CD4-positive, alpha-beta T cell treated with Interleukin-21 for 1 hour (primary cell): ENCODE results near the gene PINK1.
A peak's percentile ranks its signal among the peaks of the same experiment; 100 is the strongest.
"Not testable (repeated sequence)": the region's sequence is repeated elsewhere in the genome, so short reads cannot be mapped to it uniquely, and the experiment has no call there.

Experiments used
- DNase-seq: peaks from one replicate; pipeline ENCODE4 v3.0.0-alpha.2; 2020

PINK1 gene

DNA sequence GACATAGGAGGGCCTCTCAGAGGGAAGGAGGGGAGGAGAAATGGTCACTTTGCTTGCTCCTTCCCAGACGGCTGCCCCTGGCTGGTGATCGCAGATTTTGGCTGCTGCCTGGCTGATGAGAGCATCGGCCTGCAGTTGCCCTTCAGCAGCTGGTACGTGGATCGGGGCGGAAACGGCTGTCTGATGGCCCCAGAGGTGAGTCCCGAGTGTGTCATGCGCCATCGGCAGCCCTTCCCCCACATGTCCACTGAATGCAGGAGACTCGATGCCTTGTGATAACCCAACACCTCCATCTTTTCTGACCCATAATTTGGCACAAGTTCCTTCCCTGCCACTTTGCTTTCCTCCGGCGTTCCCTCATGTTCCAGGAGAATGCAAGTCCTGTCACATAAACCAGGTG is 15.2 kb downstream of the PINK1 start:
- DNase-seq: no peak

- no peak for DNase-seq
Observed at GRCh38 chr1:20648946-20649345, 15.7 kb downstream of the PINK1 start.

- no peak for DNase-seq
Observed at GRCh38 chr1:20652300-20652699, 19.0 kb downstream of the PINK1 start.

GRCh38 chr1:20654104-20654690 is 20.9 kb downstream of the PINK1 start:
- no peak for DNase-seq

DNA sequence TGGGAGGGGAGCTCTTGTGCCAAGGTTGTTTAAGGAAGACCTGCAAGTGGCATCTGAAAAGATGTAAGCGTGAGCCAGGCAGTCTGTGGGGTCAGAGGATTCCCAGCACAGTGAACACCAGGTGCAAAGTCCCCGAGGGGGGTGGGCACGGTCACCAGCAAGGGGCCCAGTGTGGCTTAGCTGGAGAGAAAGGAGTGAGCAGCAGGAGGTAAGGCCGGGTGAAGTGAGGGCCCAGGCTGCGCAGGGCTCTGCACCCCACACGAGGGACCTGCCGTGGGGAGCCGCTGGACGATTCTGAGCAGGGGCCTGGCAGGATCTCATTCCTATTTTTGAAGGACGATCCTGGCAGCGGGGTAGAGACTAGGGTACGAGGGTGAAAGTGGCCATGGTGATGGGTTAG is 23.8 kb downstream of the PINK1 start:
- DNase-seq: no peak

- DNase-seq: no peak
Observed at GRCh38 chr1:20658166-20658915, 25.1 kb downstream of the PINK1 start.

DNA sequence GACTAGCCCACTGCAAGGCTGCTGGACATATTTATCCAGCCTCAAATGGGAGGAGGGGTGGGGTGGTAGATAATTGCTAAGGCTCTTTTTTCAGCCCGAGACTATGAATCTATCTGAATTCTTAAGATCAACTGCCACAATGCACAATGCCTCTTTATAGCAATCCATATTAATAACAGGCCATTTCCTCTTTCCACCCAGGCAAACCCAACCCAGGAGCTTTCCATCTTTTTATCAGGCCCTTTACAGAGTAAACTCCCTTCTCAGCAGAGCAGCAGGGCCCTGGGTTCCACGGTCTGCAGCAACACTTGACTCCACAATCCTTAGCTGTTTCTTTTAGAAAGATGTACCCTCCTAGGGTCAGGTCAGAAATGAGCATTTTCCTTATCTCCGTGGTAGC is 27.1 kb downstream of the PINK1 start:
- no peak for DNase-seq

GRCh38 chr1:20660847-20661206 is 27.6 kb downstream of the PINK1 start:
- peak; percentile 27 for DNase-seq

GRCh38 chr1:20661207-20662109 is 28.2 kb downstream of the PINK1 start, which contains the start of gene DDOST:
DDOST (minus strand) TSS chr1:20661369; CDS start chr1:20661350, 19 bp downstream.
- DNase-seq: peak; percentile 96

DNA sequence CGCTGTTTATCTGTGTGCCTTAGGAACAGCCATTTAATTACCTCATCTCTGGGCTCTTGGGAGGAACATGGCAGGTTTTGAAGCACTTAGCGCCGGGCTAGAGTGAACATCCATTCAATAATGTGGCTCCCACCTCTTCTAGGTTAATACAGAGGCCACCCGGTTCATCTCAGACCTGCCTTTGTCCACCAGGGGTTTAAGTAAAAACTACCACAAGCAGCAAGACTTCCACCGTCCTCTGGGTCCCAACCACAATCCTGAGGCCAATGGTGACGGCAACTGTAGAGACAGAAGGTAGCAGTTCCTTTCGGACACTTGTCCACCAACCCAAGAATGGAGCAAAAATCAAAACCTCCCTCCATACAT is 28.8 kb downstream of the PINK1 start:
- DNase-seq: no peak

- no peak for DNase-seq
Observed at GRCh38 chr1:20663365-20663764, 30.1 kb downstream of the PINK1 start.

DNA sequence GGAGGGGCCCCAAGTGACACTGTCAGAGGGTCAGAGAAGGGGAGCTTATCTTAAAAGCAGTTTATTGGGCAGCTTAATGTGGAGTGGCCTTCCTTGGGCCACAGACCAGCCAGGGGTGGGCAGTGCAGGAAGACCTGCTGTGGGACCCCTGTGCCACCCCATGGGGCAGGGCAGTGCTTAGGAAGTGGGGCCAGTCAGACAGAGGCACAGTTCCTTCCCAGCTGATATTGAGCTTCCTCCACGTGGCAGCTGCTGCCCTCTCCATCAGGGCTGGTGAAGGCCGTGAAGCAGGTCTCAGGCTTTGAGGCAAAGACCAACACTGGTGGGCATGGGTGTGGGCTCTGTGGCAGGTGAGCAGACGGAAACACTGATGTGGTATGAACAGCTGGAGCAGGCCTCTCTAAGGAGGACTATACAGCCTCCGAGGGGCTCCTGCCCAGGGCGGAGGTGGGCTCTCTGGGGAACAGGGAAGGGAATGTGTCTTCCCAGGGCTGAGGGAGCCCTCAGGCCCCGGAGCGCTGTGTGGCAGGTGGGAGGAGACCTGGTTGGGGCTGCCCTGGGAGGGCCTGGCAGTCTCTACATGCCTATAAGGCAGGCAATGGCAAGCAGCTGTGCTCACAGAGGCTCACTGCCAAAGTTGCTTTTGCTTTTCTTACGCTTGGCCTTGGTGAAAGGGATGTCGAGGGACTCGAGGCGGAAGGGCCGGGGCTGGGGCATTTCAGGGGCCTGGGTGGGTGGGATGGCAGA is 30.9 kb downstream of the PINK1 start:
- DNase-seq: no peak

DNA sequence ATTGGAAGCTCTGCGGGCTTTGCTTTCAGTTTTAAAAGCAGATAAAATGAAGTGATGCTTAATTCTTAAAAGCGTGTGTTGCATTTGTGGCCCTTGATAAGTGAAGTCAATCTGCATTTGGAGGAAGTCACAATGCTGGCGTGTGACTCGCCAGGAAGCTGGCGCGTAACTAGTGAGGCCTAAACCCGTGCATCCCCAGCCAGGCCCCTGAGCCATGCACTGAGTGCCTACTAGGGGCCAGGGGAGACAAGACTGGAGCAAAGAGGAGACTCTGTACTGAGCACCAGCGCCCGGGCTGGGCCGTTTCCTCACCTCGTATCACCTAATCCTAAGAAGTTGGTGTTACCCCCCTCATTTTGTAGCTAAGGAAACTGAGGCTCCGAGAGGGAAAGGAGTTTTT is 32.5 kb downstream of the PINK1 start:
- no peak for DNase-seq

GRCh38 chr1:20666146-20666545 is 32.9 kb downstream of the PINK1 start:
- DNase-seq: no peak

DNA sequence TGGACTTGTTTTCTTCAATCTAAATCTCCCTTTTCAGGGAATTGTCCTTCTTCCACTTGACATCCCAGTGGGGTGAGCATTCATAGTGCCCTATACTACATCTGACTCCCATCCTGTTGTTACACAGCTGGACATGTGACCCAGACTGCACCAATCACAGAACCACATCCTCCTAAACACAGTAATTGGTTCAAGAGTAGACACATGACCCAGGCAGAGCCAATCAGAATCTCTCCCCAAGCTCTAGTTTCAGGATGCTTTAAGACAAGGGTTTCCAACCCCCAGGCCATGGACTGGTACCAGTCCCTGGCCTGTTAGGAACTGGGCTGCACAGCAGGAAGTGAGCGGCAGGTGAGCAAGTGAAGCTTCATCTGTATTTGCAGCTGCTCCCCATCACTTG is 33.5 kb downstream of the PINK1 start:
- no peak for DNase-seq

DNA sequence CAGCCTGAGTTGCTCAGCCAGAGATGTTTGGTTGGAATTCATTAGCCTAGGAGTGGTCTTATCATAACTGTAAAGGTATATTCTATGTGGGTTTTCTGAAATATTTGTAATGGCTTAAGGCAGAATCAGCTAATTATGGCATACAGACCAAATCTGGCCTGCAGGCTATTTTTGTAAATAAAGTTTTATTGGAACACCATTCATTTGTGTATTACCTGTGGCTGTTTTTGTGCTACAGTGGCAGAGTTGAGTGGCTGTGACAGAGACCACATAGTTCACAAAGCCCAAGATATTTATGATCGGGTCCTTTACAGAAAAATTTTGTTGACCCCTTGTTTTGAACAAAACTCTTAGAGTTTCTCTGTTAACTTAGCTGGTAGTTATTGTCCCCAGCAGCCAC is 35.3 kb downstream of the PINK1 start:
- no peak for DNase-seq

- no peak for DNase-seq
Observed at GRCh38 chr1:20670936-20671335, 37.7 kb downstream of the PINK1 start.

GRCh38 chr1:20672265-20672632 is 39.0 kb downstream of the PINK1 start:
- no peak for DNase-seq

- not testable (repeated sequence) for DNase-seq
Observed at GRCh38 chr1:20673626-20674025, 40.4 kb downstream of the PINK1 start.

DNA sequence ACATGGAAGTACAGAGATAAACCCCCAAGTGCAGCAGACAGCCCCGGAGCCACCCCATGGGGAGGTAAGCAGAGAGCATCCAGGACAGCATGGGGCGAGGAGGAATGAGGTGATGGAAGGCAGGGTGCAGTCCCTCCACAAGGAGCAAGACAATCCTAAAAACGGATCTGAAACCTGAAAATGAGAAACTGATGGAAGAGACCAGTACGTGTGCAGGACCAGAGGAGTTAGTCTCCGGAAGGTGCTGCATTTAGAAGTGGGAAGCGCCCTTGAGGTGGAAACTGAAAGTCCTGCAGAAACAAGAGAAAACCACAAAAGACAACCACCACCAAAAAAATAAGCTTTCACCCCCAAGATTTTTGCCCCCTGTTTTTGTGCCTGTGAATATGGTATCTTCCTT is 45.3 kb downstream of the PINK1 start:
- DNase-seq: peak; percentile 8

DNA sequence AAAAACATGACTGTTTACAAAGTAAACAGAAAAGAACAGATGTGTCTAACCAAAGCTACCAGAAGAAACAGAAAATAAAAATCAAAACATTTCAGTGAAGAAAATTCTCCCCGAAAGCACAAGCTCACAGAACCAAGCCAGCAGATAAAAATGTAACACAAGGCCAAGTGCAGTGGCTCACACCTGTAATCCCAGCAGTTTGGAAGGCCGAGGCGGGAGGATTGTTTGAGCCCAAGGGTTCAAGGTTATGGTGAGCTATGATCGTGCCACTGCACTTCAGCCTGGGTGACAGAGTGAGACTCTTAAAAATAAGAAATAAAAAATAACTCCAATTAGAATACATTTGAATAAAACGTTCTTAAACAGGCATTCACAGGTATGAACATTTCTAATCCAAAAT is 47.0 kb downstream of the PINK1 start:
- no peak for DNase-seq

DNA sequence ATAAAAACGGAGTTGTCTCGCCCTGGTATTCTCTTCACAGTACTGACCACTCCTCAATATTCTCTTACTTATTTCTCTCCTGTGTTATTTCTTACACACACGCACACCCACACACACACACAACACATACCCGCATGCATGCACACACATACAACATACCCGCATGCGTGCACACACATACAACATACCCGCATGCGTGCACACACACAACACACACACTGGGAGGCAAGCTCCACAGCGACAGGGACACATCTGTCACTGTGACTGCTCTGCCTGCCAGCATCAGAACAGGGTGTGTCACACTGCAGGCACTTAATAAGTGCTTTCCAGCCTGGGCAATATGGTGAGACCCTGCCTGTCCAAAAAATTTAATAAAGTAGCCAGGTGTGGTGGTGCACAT is 48.7 kb downstream of the PINK1 start:
- DNase-seq: no peak

DNA sequence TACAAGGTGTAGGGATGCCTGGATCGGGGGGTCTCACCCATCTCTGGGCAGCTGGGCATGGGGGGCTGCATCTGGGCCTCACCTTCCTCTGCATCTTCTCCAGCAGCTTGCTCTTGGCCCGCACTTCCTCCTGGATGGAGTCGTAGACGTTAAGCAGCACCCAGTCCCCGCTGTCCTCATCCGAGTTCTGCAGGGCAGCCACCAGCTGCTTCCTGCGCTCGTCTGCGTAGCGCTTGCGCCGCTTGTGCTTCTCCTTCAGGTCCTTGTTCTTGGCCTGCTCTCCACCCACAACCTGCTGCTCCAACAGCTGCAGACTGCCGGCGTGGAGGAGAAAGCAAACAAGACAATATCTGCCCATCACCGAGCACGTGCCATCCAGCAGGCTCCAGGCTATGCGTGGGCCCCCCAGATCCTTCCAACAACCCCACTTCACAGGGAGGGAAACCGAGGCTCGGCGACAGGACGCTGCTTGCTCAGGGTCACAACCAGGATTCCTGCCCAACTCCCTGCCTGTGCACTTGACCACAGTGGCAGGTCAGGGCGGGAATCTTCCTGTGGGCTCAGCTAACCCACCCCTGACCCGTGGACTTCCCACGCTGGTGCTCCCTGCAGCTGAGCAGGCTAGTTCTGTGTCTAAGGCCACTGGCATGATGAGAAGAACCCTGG is 49.4 kb downstream of the PINK1 start:
- DNase-seq: no peak
